ENCODE results near the gene C2orf80.
A peak's percentile ranks its signal among the peaks of the same experiment; 100 is the strongest.
"Not testable (repeated sequence)": the region's sequence is repeated elsewhere in the genome, so short reads cannot be mapped to it uniquely, and the experiment has no call there.

C2orf80 gene

GRCh38 chr2:208189810-208190503 is at the start of gene C2orf80:
TSS of gene C2orf80 (minus strand) at chr2:208190030. CDS start at chr2:208186986, 3,044 bp downstream.
- peak in 20 of 56 donors; percentile 5 to 63 (median 20) for DNase-seq

DNA sequence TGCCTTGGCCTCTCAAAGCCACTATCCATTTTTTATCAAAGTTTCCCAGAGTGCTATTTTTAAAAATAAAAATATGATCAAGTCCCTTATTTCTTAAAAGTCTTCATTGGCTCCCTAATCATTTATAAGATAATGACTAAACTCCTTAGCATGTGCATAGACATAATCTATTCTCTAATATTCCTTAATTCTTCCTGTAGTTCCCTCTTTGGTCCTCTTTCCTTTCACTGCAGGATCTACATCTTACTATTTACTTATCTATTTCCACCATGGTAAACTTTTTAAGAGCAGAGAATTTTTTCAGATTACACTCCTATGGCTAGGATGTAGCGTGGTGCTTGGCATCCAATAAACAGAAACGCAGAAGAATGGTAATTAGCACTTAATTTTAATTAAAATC is 46.0 kb upstream of the C2orf80 start:
- no peak for DNase-seq

DNA sequence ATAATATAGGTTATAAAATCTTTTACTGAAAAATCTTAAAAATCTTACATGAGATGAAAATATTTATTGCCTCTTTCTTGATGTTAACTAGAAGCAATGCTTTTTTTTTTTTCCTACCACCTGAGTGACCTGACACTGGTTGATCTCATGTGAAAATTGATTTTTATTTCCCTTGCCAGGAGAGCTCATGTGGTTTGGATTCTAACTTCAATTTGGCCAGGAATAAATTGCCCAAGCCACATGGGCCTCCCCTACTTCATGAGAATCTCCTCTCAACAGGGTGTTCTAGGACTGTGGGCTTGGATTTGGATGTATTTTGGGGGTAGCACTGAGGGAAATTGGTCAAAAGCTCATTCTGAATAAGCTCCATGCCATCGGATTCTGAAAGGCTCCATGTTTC is 45.0 kb upstream of the C2orf80 start:
- no peak for DNase-seq

DNA sequence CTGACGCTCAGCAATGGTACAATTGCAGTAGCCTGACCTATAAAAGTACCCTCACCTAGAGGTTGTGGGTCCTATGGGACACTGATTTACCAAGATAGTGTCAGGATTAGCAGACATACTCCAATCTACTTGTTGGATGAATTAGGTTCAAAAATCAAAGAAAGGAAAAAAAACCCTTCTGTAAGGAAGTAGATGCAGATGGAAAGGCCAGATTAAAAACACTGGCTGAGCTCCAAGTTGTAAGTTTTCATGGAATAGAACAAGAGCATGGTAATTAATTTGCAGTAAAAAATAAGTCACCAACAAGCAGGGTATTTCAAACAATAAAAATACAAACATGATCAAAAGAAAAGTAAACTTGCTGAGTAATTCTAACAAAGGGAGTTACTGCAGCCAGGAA is 38.6 kb upstream of the C2orf80 start:
- no peak for DNase-seq

DNA sequence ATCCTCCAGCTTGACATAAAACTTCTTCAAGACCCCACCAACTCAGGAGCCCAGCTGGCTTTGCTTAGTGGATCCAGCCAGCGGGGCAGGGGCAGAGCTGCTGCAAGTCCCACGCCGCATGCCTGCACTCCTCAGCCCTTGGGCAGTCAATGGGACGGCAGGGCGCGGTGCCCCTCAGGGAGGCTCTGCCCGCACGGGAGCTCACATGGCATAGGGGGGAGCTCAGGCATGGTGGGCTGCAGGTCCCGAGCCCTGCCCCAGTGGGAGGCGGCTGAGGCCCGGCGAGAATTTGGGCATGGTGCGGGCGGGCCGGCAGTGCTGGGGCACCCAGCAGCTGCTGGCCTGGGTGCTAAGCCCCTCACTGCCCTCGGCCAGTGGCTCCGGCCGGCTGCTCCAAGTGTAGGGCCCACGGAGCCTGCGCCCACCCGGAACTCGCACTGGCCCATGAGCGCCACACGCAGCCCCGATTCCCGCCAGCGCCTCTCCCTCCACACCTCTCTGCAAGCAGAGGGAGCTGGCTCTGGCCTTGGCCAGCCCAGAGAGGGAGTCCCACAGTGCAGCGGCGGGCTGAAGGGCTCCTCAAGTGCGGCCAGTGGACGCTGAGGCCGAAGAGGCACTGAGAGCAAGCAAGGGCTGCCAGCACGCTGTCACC is 37.9 kb upstream of the C2orf80 start:
- DNase-seq: no peak

- DNase-seq: no peak
Observed at GRCh38 chr2:208224802-208225201, 35.0 kb upstream of the C2orf80 start.

GRCh38 chr2:208222351-208222750 is 32.5 kb upstream of the C2orf80 start:
- no peak for DNase-seq

DNA sequence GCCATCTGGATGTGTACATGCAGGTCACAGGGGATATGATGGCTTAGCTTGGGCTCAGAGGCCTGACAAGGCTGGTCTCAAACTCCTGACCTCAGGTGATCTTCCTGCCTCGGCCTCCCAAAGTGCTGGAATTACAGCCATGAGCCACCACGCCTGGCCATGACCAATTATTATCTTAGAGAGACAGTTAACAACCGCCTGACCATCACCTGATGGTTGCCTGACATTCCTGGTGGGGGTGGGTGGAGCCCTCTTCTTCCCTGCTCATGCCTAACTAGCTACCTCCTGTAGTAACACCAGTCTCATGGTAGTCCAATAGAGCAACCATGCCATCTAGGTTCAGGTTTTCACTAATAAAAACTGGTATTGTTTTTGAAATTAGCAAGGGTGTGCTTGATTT is 32.0 kb upstream of the C2orf80 start:
- not testable (repeated sequence) for DNase-seq

GRCh38 chr2:208210688-208211451 is 21.0 kb upstream of the C2orf80 start:
- DNase-seq: peak in 7 of 56 donors; percentile 1 to 19 (median 5)

DNA sequence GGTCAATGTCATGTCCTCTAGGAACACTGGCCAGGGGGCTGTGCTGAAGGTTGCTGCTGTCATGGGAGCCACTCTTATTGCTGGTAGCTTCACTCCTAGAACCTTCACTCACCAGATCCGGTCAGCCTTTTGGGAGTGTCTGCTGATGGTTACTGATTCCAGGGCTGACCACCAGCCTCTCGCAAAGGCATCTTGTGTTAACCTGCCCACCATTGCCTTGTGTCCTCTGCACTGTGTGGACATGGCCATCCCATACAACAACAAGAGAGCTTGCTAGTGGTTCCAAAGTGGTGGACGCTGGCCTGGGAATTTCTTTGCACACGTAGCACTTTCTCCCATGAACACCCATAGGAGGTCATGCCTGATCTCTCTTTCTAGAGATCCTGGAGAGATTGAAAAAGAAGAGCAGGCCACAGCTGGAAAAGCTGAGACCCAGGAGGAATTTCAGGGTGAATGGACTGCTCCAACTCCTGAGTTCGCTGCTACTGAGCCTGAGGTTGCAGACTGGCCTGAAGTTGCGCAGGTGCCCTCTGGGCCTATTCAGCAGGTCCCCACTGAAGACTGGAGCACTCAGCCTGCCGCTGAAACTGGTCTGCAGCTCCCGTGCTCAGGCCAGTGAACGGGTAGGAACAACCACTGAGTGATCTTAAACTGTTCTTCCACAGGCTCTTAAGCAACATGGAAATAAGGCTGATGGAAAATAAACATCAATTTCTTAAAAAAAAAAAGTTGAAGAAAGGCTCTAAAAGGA is 18.7 kb upstream of the C2orf80 start:
- no peak for DNase-seq

GRCh38 chr2:208207769-208208168 is 17.9 kb upstream of the C2orf80 start:
- no peak for DNase-seq

DNA sequence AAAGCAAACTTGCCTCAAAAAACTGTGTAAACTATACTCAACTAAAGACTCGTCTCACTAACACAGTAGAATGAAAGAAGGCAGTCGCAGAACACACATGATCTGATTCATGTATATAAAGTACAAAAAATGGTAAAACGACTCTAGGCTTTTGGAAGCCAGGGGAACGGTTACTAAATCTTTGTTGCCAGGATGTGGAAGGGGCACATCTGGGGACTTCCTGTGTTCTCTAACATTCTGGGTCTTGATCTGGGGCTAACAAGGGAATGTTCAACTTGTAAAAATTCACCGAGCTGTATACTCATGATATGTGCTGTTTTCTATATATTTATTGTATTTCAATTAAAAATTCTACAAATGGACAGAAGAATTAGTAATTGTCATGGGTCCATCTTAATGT is 14.3 kb upstream of the C2orf80 start:
- DNase-seq: no peak

GRCh38 chr2:208195531-208195930 is 5.7 kb upstream of the C2orf80 start:
- no peak for DNase-seq

GRCh38 chr2:208192611-208193236 is 2.9 kb upstream of the C2orf80 start:
- no peak for DNase-seq

- DNase-seq: peak in 1 of 56 donors; percentile 7
Observed at GRCh38 chr2:208189069-208189809, 591 bp downstream of the C2orf80 start.

GRCh38 chr2:208186893-208187292 is 2.9 kb downstream of the C2orf80 start:
- DNase-seq: peak in 1 of 56 donors; percentile 11

- DNase-seq: peak in 1 of 56 donors; percentile 8
Observed at GRCh38 chr2:208186465-208186864, 3.4 kb downstream of the C2orf80 start.

DNA sequence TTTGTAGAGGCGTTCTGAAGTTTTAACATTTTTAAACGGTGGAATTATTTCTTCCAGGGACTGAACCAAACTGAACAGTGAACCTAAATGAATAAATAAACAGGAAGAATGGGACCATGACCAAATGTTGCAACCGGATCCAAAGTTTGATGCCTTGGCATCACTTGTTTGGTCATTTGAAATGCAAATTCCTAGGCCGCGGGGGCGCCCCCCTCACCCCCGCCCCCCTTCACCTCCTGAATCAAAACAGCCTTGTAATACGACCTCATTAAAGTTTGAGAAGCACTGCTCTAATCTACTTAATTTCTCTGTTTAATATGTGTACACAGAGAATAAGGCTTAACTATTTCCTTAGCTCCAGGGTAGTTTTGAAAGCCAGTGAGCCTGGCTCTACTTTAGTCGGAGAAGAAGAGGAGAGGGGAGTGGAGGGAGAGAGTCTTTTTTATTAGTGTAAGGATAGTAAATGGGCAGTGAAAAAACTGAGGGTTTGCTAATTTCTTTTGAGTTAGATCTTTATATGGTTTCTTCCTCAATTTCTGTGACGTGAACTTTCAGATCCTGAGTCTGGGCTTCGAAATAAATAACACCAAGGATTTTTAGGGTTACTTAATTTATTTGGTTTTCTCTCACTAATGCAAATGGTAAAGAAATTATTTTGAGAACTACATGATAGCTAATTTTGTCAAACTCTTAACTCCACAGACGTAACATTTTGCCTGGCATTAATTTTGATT is 5.7 kb downstream of the C2orf80 start:
- DNase-seq: peak in 1 of 56 donors; percentile 4

DNA sequence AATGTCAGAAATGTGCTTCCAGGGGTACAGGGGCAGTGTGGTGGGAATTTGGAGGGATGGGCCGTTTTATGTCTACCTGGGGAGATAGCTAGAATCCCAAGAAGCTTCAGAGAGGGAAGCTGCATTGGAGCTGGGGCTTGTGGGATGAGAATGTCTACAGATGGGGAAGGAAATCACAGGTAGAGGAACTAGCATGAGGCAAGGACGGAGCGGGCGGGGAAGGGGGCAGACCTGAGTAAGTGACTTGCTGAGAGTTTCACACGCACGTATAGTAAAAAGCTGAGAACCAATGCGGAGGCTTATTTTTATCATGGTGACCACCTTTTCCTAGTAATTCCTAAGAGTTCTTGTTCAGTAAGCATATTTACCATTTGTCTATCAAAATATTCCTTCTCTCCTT is 6.3 kb downstream of the C2orf80 start:
- peak in 2 of 56 donors; percentile 9 to 19 for DNase-seq

DNA sequence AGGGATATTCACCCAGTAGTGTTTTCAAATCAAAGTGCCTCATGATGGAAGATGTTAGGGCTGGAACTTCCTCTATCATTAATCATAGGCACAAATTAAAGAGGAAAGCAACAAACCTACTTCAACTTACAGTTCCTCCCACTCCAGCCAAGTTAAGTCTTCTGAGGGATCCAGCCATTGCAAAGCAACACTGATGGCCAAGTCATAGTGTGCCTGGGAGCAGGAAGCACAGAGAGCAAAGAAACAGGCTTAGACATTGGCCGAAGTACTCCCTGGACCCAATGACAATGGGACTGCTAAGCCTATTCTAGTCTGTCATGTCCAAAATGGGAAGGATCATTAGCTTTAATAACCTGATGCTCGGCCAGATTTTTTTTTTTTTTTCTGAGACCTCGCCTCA is 7.0 kb downstream of the C2orf80 start:
- DNase-seq: no peak
